ENCODE measurements around the gene MBP.

MBP gene

GRCh38 chr18:77051581-77052296 is 80.8 kb downstream of the MBP start:
- Histone ChIP-seq H3K9me3 (ENCODE audit: control insufficient read depth, low read length) (no peaks in the 10 kb centered on the region), H3K4me1 (ENCODE audit: control insufficient read depth, insufficient read depth, low read length) (peaks cover 20% of the 10 kb centered on the region), H3K4me3 (ENCODE audit: insufficient read depth, low read depth, low read length) (no peak overlapping the region), H3K27ac (ENCODE audit: insufficient read depth, low read depth, low read length, poor library complexity, severe bottlenecking) (no peak overlapping the region), H3K36me3 (ENCODE audit: control insufficient read depth, insufficient read depth, low read length) (no peaks in the 10 kb centered on the region), H3K27me3 (ENCODE audit: control insufficient read depth, insufficient read depth, low read length, poor library complexity, severe bottlenecking) (no peaks in the 10 kb centered on the region)
- 94 to 95% methylated on average over 14 of the region's 14 CpGs for WGBS, 2 experiments

- Histone ChIP-seq H3K9me3 (ENCODE audit: control insufficient read depth, low read length) (no peaks in the 10 kb centered on the region), H3K27me3 (ENCODE audit: control insufficient read depth, insufficient read depth, low read length, poor library complexity, severe bottlenecking) (no peaks in the 10 kb centered on the region), H3K36me3 (ENCODE audit: control insufficient read depth, insufficient read depth, low read length) (no peaks in the 10 kb centered on the region), H3K4me3 (ENCODE audit: insufficient read depth, low read depth, low read length) (no peak overlapping the region), H3K4me1 (ENCODE audit: control insufficient read depth, insufficient read depth, low read length) (peaks cover 5% of the 10 kb centered on the region), H3K27ac (ENCODE audit: insufficient read depth, low read depth, low read length, poor library complexity, severe bottlenecking) (no peak overlapping the region)
- WGBS, 2 experiments: 93 to 94% methylated on average over 4 of the region's 4 CpGs
Observed at GRCh38 chr18:77049938-77050337, 82.6 kb downstream of the MBP start.

GRCh38 chr18:77047803-77048419 is 84.7 kb downstream of the MBP start:
- H3K9me3 ChIP-seq (ENCODE audit: control insufficient read depth, low read length): no peaks in the 10 kb centered on the region
- WGBS, 2 experiments: 93% methylated on average over 7 to 8 of the region's 8 CpGs

GRCh38 chr18:77046994-77047393 is 85.6 kb downstream of the MBP start:
- H3K27ac ChIP-seq (ENCODE audit: insufficient read depth, low read depth, low read length, poor library complexity, severe bottlenecking): no peak overlapping the region
- 95 to 96% methylated on average over 17 of the region's 17 CpGs for whole genome bisulfite sequencing, 2 experiments
- H3K4me1 ChIP-seq (ENCODE audit: control insufficient read depth, insufficient read depth, low read length): peaks cover 3% of the 10 kb centered on the region
- no peaks in the 10 kb centered on the region for H3K27me3 ChIP-seq (ENCODE audit: control insufficient read depth, insufficient read depth, low read length, poor library complexity, severe bottlenecking)
- H3K4me3 ChIP-seq (ENCODE audit: insufficient read depth, low read depth, low read length): no peak overlapping the region
- no peaks in the 10 kb centered on the region for H3K9me3 ChIP-seq (ENCODE audit: control insufficient read depth, low read length)
- H3K36me3 ChIP-seq (ENCODE audit: control insufficient read depth, insufficient read depth, low read length): no peaks in the 10 kb centered on the region

More at GRCh38 chr18:77047803-77048419, 84.7 kb downstream of the MBP start:
- Histone ChIP-seq H3K27me3 (ENCODE audit: control insufficient read depth, insufficient read depth, low read length, poor library complexity, severe bottlenecking) (no peaks in the 10 kb centered on the region), H3K4me1 (ENCODE audit: control insufficient read depth, insufficient read depth, low read length) (peaks cover 5% of the 10 kb centered on the region), H3K27ac (ENCODE audit: insufficient read depth, low read depth, low read length, poor library complexity, severe bottlenecking) (no peak overlapping the region), H3K4me3 (ENCODE audit: insufficient read depth, low read depth, low read length) (no peak overlapping the region), H3K36me3 (ENCODE audit: control insufficient read depth, insufficient read depth, low read length) (no peaks in the 10 kb centered on the region)

- Histone ChIP-seq H3K4me3 (ENCODE audit: insufficient read depth, low read depth, low read length) (no peak overlapping the region), H3K27me3 (ENCODE audit: control insufficient read depth, insufficient read depth, low read length, poor library complexity, severe bottlenecking) (no peaks in the 10 kb centered on the region), H3K4me1 (ENCODE audit: control insufficient read depth, insufficient read depth, low read length) (no peaks in the 10 kb centered on the region), H3K9me3 (ENCODE audit: control insufficient read depth, low read length) (no peaks in the 10 kb centered on the region), H3K27ac (ENCODE audit: insufficient read depth, low read depth, low read length, poor library complexity, severe bottlenecking) (no peak overlapping the region), H3K36me3 (ENCODE audit: control insufficient read depth, insufficient read depth, low read length) (no peaks in the 10 kb centered on the region)
- WGBS, 2 experiments: 68 to 72% methylated on average over 9 of the region's 9 CpGs
Observed at GRCh38 chr18:77046409-77046808, 86.2 kb downstream of the MBP start.

GRCh38 chr18:77045677-77046076 is 86.9 kb downstream of the MBP start:
- no peaks in the 10 kb centered on the region for H3K36me3 ChIP-seq (ENCODE audit: control insufficient read depth, insufficient read depth, low read length)
- WGBS, 2 experiments: 97% methylated on average over 6 of the region's 6 CpGs
- H3K4me1 ChIP-seq (ENCODE audit: control insufficient read depth, insufficient read depth, low read length): no peaks in the 10 kb centered on the region
- H3K9me3 ChIP-seq (ENCODE audit: control insufficient read depth, low read length): no peaks in the 10 kb centered on the region
- no peaks in the 10 kb centered on the region for H3K27me3 ChIP-seq (ENCODE audit: control insufficient read depth, insufficient read depth, low read length, poor library complexity, severe bottlenecking)
- H3K27ac ChIP-seq (ENCODE audit: insufficient read depth, low read depth, low read length, poor library complexity, severe bottlenecking): no peak overlapping the region
- H3K4me3 ChIP-seq (ENCODE audit: insufficient read depth, low read depth, low read length): no peak overlapping the region

- H3K9me3 ChIP-seq (ENCODE audit: control insufficient read depth, low read length): no peaks in the 10 kb centered on the region
- no peaks in the 10 kb centered on the region for H3K27me3 ChIP-seq (ENCODE audit: control insufficient read depth, insufficient read depth, low read length, poor library complexity, severe bottlenecking)
- 77 to 79% methylated on average over 14 of the region's 14 CpGs for WGBS, 2 experiments
- H3K4me1 ChIP-seq (ENCODE audit: control insufficient read depth, insufficient read depth, low read length): no peaks in the 10 kb centered on the region
- no peaks in the 10 kb centered on the region for H3K36me3 ChIP-seq (ENCODE audit: control insufficient read depth, insufficient read depth, low read length)
- H3K4me3 ChIP-seq (ENCODE audit: insufficient read depth, low read depth, low read length): no peak overlapping the region
- H3K27ac ChIP-seq (ENCODE audit: insufficient read depth, low read depth, low read length, poor library complexity, severe bottlenecking): no peak overlapping the region
Observed at GRCh38 chr18:77044866-77045664, 87.5 kb downstream of the MBP start.

GRCh38 chr18:77043541-77044280 is 88.9 kb downstream of the MBP start:
- H3K4me3 ChIP-seq (ENCODE audit: insufficient read depth, low read depth, low read length): no peak overlapping the region
- no peaks in the 10 kb centered on the region for H3K9me3 ChIP-seq (ENCODE audit: control insufficient read depth, low read length)
- H3K36me3 ChIP-seq (ENCODE audit: control insufficient read depth, insufficient read depth, low read length): no peaks in the 10 kb centered on the region
- 89 to 90% methylated on average over 27 of the region's 27 CpGs for WGBS, 2 experiments
- H3K27me3 ChIP-seq (ENCODE audit: control insufficient read depth, insufficient read depth, low read length, poor library complexity, severe bottlenecking): no peaks in the 10 kb centered on the region
- H3K4me1 ChIP-seq (ENCODE audit: control insufficient read depth, insufficient read depth, low read length): no peaks in the 10 kb centered on the region
- no peak overlapping the region for H3K27ac ChIP-seq (ENCODE audit: insufficient read depth, low read depth, low read length, poor library complexity, severe bottlenecking)

- H3K9me3 ChIP-seq (ENCODE audit: control insufficient read depth, low read length): no peaks in the 10 kb centered on the region
- H3K27ac ChIP-seq (ENCODE audit: insufficient read depth, low read depth, low read length, poor library complexity, severe bottlenecking): no peak overlapping the region
- no peaks in the 10 kb centered on the region for H3K27me3 ChIP-seq (ENCODE audit: control insufficient read depth, insufficient read depth, low read length, poor library complexity, severe bottlenecking)
- H3K4me1 ChIP-seq (ENCODE audit: control insufficient read depth, insufficient read depth, low read length): no peaks in the 10 kb centered on the region
- no peaks in the 10 kb centered on the region for H3K36me3 ChIP-seq (ENCODE audit: control insufficient read depth, insufficient read depth, low read length)
- no peak overlapping the region for H3K4me3 ChIP-seq (ENCODE audit: insufficient read depth, low read depth, low read length)
- WGBS, 2 experiments: 82 to 87% methylated on average over 7 to 10 of the region's 10 CpGs
Observed at GRCh38 chr18:77042583-77042982, 90.0 kb downstream of the MBP start.
